Measurements from ENCODE around the gene ING3.

GRCh38 chr7:121006711-121007315, 56.2 kb downstream of the ING3 start:
- TF ChIP-seq, protein P1, sequence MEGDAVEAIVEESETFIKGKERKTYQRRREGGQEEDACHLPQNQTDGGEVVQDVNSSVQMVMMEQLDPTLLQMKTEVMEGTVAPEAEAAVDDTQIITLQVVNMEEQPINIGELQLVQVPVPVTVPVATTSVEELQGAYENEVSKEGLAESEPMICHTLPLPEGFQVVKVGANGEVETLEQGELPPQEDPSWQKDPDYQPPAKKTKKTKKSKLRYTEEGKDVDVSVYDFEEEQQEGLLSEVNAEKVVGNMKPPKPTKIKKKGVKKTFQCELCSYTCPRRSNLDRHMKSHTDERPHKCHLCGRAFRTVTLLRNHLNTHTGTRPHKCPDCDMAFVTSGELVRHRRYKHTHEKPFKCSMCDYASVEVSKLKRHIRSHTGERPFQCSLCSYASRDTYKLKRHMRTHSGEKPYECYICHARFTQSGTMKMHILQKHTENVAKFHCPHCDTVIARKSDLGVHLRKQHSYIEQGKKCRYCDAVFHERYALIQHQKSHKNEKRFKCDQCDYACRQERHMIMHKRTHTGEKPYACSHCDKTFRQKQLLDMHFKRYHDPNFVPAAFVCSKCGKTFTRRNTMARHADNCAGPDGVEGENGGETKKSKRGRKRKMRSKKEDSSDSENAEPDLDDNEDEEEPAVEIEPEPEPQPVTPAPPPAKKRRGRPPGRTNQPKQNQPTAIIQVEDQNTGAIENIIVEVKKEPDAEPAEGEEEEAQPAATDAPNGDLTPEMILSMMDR (IDR thresholded peaks at IDR 0.05), result no peak
- no peak for TF ChIP-seq POLR2AphosphoS5 (IDR thresholded peaks at IDR 0.05)
- TF ChIP-seq POLR2A (IDR thresholded peaks at IDR 0.05), result no peak
